Stimulated activated CD4-positive, alpha-beta T cell treated with anti-CD3 and anti-CD28 coated beads, Interleukin-15, amount 100 ng/mL, for 48 hours (primary cell): ENCODE results near the gene MRAS.
"Not testable (repeated sequence)": the region's sequence is repeated elsewhere in the genome, so short reads cannot be mapped to it uniquely, and the experiment has no call there.

Source experiments
- DNase-seq, 2 donors: peaks; one replicate each; pipeline ENCODE4 v3.0.0-alpha.2; 2020; ENCODE audit warnings: low read depth in 2 of 2

The MRAS gene

GRCh38 chr3:138389841-138390581 lies 41.6 kb downstream of the MRAS start:
- no peak for DNase-seq

GRCh38 chr3:138390582-138390932 lies 42.2 kb downstream of the MRAS start:
- no peak for DNase-seq

- no peak for DNase-seq
These were observed 45.8 kb downstream of the MRAS start for GRCh38 chr3:138394156-138394555.

GRCh38 chr3:138394686-138395085 lies 46.3 kb downstream of the MRAS start:
- DNase-seq: no peak

GRCh38 chr3:138395865-138396751 lies 47.7 kb downstream of the MRAS start:
- DNase-seq: no peak

- no peak for DNase-seq
These were observed 48.5 kb downstream of the MRAS start for GRCh38 chr3:138396752-138397410.

- no peak for DNase-seq
These were observed 49.6 kb downstream of the MRAS start for GRCh38 chr3:138397983-138398382.

- no peak for DNase-seq
These were observed 50.6 kb downstream of the MRAS start for GRCh38 chr3:138398791-138399575.

GRCh38 chr3:138399766-138400165 lies 51.4 kb downstream of the MRAS start:
- no peak for DNase-seq

GRCh38 chr3:138400651-138401070 lies 52.3 kb downstream of the MRAS start:
- no peak for DNase-seq

- no peak for DNase-seq
These were observed 53.5 kb downstream of the MRAS start for GRCh38 chr3:138401834-138402233.

- no peak for DNase-seq
These were observed 55.7 kb downstream of the MRAS start for GRCh38 chr3:138404121-138404520.

GRCh38 chr3:138405001-138405400 lies 56.6 kb downstream of the MRAS start:
- no peak for DNase-seq

GRCh38 chr3:138405486-138405885 lies 57.1 kb downstream of the MRAS start:
- no peak for DNase-seq

GRCh38 chr3:138406606-138407005 lies 58.2 kb downstream of the MRAS start:
- DNase-seq: no peak

- DNase-seq: no peak
These were observed 59.0 kb downstream of the MRAS start for GRCh38 chr3:138407236-138407907.

- DNase-seq: no peak
These were observed 60.6 kb downstream of the MRAS start for GRCh38 chr3:138408751-138409570.

GRCh38 chr3:138412821-138413551 lies 64.6 kb downstream of the MRAS start:
- DNase-seq: no peak

GRCh38 chr3:138416236-138416635 lies 67.9 kb downstream of the MRAS start:
- not testable (repeated sequence) for DNase-seq
